Measurements from ENCODE around the gene CCDC9B.

The CCDC9B gene

DNA sequence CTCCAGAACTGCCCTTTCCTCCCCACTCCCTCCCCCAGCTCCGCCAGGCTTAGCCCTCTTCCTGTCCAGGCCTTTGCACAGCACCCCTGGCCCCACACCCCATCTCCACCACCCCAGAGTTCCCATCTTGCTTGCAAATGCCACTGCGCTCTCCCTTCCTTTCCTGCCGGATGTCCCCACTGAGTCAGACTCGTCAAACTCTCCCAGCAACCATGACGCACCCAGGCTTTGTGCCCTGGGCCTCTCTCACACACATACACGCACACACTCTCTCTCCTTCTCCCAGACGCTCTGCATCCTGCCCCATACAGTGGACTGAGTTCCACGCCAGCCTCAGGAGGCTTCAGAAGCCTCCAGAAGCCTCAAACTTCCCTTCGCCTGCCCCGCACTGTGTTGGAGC, 2.8 kb upstream of the CCDC9B start:
- Histone ChIP-seq H3K27ac (ENCODE audit: low read depth, low read length, severe bottlenecking) (peak overlapping the region; percentile 69), H3K36me3 (ENCODE audit: control insufficient read depth, insufficient read depth, low read length) (no peaks in the 10 kb centered on the region), H3K9me3 (ENCODE audit: control insufficient read depth, low read length) (no peaks in the 10 kb centered on the region), H3K4me3 (ENCODE audit: extremely low read depth, insufficient read depth, low read length, poor library complexity, severe bottlenecking) (no peak overlapping the region), H3K4me1 (ENCODE audit: control insufficient read depth, insufficient read depth, low read length, poor library complexity, severe bottlenecking) (peaks cover 44% of the 10 kb centered on the region)
- 76 to 84% methylated on average over 9 to 10 of the region's 10 CpGs for WGBS, 2 experiments (ENCODE audit: insufficient coverage in 2 of 2)

DNA sequence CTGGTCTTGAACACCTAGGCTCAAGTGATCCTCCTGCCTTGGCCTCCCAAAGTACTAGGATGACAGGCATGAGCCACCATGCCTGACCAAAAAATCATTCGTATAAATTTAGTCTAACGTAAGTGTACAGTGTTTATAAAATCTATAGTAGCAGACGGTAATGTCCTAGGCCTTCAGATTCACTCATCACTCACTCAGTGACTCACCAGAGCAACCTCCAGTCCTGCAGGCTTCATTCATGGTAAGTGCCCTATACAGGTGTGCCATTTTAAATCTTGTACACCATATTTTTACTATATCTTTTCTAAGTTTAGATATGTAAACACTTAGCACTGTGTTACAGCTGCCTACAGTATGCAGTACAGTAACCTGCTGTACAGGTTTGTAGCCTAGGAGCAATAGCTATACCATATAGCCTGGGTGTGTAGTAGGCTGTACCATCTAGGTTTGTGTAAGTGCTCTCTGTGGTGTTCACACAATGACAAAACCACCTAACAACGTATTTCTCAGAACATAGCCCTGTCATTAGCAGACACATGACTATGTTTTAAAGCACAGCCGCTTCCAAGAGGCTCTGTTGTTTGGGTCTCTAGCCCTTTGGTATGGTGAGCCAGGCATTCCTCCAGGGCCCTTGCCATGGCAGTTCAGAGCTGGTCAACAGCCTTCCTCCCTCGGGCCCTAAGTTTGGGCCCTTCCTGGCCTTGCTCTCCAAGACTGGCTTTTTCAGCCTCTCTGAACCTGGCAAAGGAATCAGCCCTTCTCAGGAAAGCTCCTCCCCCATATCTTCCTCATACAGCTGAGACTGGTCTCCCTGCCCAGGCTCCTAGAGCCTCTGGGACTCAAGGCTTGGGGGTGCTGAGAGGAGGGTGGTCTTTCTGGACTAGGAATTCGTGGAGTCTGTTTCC, 1.9 kb upstream of the CCDC9B start:
- Histone ChIP-seq H3K9me3 (ENCODE audit: control insufficient read depth, low read length) (no peaks in the 10 kb centered on the region), H3K27ac (ENCODE audit: low read depth, low read length, severe bottlenecking) (peak overlapping the region; percentile 69), H3K4me1 (ENCODE audit: control insufficient read depth, insufficient read depth, low read length, poor library complexity, severe bottlenecking) (peaks cover 48% of the 10 kb centered on the region), H3K4me3 (ENCODE audit: extremely low read depth, insufficient read depth, low read length, poor library complexity, severe bottlenecking) (no peak overlapping the region), H3K36me3 (ENCODE audit: control insufficient read depth, insufficient read depth, low read length) (no peaks in the 10 kb centered on the region)
- WGBS, 2 experiments (ENCODE audit: insufficient coverage in 2 of 2): 76 to 89% methylated on average over 2 to 3 of the region's 7 CpGs

DNA sequence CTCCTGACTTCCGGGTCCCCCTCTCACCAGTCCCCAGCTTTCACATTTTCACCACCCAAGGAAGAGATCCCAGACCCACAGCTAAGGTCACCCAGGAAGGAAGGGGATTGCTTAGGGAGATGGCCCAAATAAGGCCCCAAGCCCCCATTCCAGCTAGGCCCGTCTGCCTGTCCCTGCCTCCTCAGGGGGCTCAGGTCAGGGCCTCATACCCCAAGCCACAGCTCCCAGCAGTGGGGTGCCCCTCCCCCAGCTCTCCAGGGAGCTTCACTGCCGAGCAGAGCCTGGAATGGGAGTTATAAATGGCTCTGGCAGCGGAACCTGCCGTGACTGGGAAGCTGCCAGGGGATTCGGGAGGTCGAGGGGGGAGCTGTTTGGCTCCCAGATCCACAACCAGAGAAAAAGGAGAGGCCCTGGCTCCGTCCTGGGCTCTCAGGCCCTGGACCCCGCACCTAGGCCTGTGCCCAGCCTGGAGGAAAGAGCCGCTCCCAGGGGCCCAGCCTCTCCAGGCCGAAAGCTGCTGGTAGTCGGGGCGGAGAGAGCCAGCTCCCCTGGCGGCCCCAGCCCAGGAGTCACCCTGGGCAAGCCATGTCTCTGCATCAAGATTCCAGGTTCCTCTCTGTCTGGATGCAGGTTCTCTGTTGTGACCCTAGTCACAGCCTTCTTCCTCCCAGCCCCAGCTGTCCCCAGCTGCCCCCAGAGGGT, 550 bp downstream of the CCDC9B start:
- Histone ChIP-seq H3K9me3 (ENCODE audit: control insufficient read depth, low read length) (no peaks in the 10 kb centered on the region), H3K4me1 (ENCODE audit: control insufficient read depth, insufficient read depth, low read length, poor library complexity, severe bottlenecking) (peaks cover 52% of the 10 kb centered on the region), H3K36me3 (ENCODE audit: control insufficient read depth, insufficient read depth, low read length) (no peaks in the 10 kb centered on the region), H3K27ac (ENCODE audit: low read depth, low read length, severe bottlenecking) (peak overlapping the region; percentile 57), H3K4me3 (ENCODE audit: extremely low read depth, insufficient read depth, low read length, poor library complexity, severe bottlenecking) (no peak overlapping the region)
- 71 to 78% methylated on average over 13 of the region's 14 CpGs for WGBS, 2 experiments (ENCODE audit: insufficient coverage in 2 of 2)

DNA sequence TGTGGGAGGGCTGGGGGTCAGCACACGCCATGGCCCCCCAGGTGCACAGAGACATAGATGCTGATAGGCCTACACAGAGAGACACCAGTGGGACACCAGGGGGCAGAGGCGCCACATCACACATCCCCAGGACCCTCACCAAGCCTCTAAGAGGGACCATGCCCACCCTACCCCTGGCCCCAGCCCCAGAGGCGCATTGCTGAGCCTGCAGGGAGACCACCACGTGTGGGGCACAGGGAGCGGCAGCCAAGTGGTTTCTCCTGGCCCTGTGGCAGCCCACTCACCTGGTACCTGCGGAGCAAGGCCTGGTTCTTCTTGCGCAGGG, 1.2 kb downstream of the CCDC9B start:
- no peaks in the 10 kb centered on the region for H3K36me3 ChIP-seq (ENCODE audit: control insufficient read depth, insufficient read depth, low read length)
- H3K27ac ChIP-seq (ENCODE audit: low read depth, low read length, severe bottlenecking): peak overlapping the region; percentile 71
- WGBS, 2 experiments (ENCODE audit: insufficient coverage in 2 of 2): 89 to 91% methylated on average over 5 to 7 of the region's 7 CpGs
- H3K4me1 ChIP-seq (ENCODE audit: control insufficient read depth, insufficient read depth, low read length, poor library complexity, severe bottlenecking): peaks cover 58% of the 10 kb centered on the region
- no peaks in the 10 kb centered on the region for H3K9me3 ChIP-seq (ENCODE audit: control insufficient read depth, low read length)
- H3K4me3 ChIP-seq (ENCODE audit: extremely low read depth, insufficient read depth, low read length, poor library complexity, severe bottlenecking): no peak overlapping the region

DNA sequence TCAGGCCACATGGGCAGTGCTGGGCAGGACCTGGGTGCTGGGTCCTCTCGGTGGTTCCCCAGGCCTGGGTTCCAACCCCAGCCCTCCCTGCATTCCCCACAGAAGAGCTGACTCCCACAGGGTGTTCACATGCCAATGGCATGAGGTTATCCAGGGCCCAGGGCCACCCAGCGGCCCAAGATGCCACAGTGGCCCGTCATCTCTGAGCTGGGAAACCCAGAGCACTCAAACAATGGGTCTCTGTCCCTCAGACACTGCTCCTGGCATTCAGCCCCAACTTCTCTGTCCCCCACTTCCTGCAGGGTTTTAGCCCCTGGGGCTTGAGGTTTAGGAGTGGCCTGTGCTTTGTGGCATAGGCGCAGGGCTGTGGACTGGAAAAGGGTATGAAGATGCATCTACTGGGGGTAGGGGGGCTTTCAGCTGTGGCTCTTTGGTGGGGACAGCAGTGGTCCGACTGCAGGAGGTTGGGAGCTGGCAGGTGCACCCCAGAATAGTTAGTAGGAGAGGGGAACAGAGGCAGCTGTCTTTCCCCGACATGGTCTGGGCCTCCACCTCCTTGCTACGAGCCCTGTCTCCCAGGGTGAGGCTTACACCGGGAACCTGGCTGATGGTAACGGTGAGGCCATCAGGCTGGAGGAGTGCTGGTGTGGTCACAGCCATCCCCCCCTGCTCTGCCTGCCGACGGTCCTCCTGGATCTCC, 1.7 kb downstream of the CCDC9B start:
- Histone ChIP-seq H3K4me3 (ENCODE audit: extremely low read depth, insufficient read depth, low read length, poor library complexity, severe bottlenecking) (no peak overlapping the region), H3K27ac (ENCODE audit: low read depth, low read length, severe bottlenecking) (peak overlapping the region; percentile 71), H3K9me3 (ENCODE audit: control insufficient read depth, low read length) (no peaks in the 10 kb centered on the region), H3K36me3 (ENCODE audit: control insufficient read depth, insufficient read depth, low read length) (no peaks in the 10 kb centered on the region), H3K4me1 (ENCODE audit: control insufficient read depth, insufficient read depth, low read length, poor library complexity, severe bottlenecking) (peaks cover 62% of the 10 kb centered on the region)
- 87 to 94% methylated on average over 7 to 11 of the region's 11 CpGs for WGBS, 2 experiments (ENCODE audit: insufficient coverage in 2 of 2)

DNA sequence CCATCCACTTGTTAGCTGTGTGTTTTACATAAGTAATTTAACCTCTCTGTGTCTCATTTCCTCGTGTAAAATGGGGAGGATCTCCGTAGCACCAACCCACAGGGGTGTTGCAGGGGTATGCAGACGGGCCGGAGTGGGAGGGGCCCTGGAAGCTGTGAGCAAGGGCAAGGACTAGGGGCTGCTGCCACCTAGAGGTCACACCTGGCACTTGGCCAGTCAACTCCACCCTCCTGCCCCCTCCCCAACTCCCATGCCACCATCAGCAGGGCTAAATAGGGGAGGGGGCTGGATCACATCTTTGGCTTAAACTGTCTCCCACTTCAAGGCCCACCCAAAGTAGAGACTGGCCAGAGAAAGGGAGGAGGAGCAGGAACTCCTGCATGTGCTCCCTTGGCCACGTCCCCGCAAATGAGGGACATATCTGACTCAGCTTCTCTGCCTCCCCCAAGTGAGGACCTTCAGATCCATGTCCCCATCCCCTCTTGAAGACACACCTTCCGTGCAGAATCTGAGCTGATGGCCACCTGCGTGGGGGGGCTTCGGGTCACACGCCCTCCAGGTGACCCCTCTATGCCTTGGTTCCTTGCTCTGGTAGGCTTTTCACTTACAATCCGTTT, 2.6 kb downstream of the CCDC9B start:
- H3K36me3 ChIP-seq (ENCODE audit: control insufficient read depth, insufficient read depth, low read length): no peaks in the 10 kb centered on the region
- peak overlapping the region; percentile 71 for H3K27ac ChIP-seq (ENCODE audit: low read depth, low read length, severe bottlenecking)
- WGBS, 2 experiments (ENCODE audit: insufficient coverage in 2 of 2): 0 to 37% methylated on average over 2 to 11 of the region's 11 CpGs
- no peaks in the 10 kb centered on the region for H3K9me3 ChIP-seq (ENCODE audit: control insufficient read depth, low read length)
- H3K4me3 ChIP-seq (ENCODE audit: extremely low read depth, insufficient read depth, low read length, poor library complexity, severe bottlenecking): no peak overlapping the region
- peaks cover 63% of the 10 kb centered on the region for H3K4me1 ChIP-seq (ENCODE audit: control insufficient read depth, insufficient read depth, low read length, poor library complexity, severe bottlenecking)

DNA sequence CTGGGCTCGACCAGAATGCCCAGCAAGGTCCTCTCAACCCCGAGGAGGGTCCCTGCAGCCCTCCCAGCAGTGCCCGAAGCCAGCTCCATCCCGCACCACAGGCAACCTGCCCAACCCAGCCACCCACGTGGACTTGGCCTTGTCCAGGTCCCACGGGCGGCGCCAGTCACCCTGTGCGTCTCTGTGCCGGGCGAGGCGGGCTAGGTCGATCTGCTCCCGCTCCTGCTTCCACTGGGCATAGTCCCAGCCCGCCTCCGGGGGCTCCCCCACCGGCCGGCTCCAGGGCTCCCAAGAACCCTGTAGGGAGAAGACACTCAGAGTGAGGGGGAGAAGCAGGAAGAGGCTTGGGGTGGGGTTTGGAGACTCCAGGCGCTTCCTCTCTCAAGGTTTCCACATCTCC, 3.1 kb downstream of the CCDC9B start:
- WGBS, 2 experiments (ENCODE audit: insufficient coverage in 2 of 2): 61 to 79% methylated on average over 5 to 6 of the region's 19 CpGs
- H3K4me1 ChIP-seq (ENCODE audit: control insufficient read depth, insufficient read depth, low read length, poor library complexity, severe bottlenecking): peaks cover 61% of the 10 kb centered on the region
- H3K36me3 ChIP-seq (ENCODE audit: control insufficient read depth, insufficient read depth, low read length): no peaks in the 10 kb centered on the region
- H3K9me3 ChIP-seq (ENCODE audit: control insufficient read depth, low read length): no peaks in the 10 kb centered on the region
- H3K4me3 ChIP-seq (ENCODE audit: extremely low read depth, insufficient read depth, low read length, poor library complexity, severe bottlenecking): no peak overlapping the region
- no peak overlapping the region for H3K27ac ChIP-seq (ENCODE audit: low read depth, low read length, severe bottlenecking)

DNA sequence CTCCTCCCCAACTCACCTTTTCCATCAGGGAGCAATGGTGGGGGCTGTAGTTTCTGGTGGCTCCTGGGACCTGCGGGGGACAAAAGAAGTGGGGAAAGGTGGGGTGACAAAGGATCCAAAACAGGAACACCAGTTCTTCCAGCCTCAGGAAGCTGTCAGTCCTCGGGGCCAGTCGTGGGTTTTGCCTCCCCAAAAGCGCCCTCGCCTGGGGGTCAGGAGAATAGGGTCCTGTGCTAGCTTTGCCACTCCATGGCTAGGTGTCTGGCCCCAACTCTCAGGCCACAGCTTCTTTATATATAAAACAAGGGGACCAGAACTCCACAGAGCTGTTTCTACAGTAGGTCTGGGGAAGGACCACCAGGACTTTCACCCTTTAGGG, 4.0 kb downstream of the CCDC9B start:
- peaks cover 58% of the 10 kb centered on the region for H3K4me1 ChIP-seq (ENCODE audit: control insufficient read depth, insufficient read depth, low read length, poor library complexity, severe bottlenecking)
- peaks cover 8% of the 10 kb centered on the region for H3K36me3 ChIP-seq (ENCODE audit: control insufficient read depth, insufficient read depth, low read length)
- no peaks in the 10 kb centered on the region for H3K9me3 ChIP-seq (ENCODE audit: control insufficient read depth, low read length)
- no peak overlapping the region for H3K4me3 ChIP-seq (ENCODE audit: extremely low read depth, insufficient read depth, low read length, poor library complexity, severe bottlenecking)
- H3K27ac ChIP-seq (ENCODE audit: low read depth, low read length, severe bottlenecking): no peak overlapping the region
- WGBS, 2 experiments (ENCODE audit: insufficient coverage in 2 of 2): 29 to 45% methylated on average over 1 to 2 of the region's 5 CpGs

DNA sequence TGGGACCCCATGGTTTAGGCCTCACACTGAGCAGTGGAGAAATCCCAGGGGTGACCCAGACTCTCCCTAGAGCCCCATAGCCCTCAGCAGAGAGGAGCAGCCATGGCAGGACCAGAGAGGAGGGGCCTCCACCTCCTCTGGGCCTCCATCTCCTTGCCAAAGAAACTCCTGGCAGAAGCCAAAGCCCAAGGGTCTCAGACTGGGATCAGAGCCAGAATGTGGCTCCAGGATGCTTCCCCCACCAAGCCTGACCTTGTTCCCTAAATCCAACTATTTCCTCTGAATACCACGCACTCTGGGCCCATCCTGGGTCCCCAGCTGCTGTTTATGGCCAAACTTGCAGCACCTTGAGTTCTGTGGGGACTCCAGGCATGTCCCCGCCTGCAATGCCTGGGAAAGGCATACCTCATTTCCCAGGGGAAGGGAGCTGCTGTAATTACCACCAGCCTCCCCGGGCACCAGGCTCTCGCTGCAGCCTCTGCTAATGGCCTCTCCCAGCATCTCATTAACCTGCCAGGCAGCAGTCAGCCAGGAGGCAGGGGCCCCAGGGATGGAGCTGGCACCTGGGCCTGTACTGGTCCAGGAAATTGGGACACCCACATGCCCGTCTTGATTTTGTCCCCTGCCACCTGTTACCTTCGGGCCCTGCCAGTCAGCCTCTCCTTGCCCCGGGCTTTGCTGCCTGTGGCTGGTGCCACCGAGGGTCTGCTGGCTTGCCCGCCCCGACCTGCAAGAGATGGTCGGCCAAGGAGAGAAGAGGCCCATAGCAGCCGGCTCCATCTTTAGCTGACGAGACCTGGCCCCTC, 4.6 kb downstream of the CCDC9B start:
- H3K27ac ChIP-seq (ENCODE audit: low read depth, low read length, severe bottlenecking): no peak overlapping the region
- no peaks in the 10 kb centered on the region for H3K9me3 ChIP-seq (ENCODE audit: control insufficient read depth, low read length)
- H3K4me1 ChIP-seq (ENCODE audit: control insufficient read depth, insufficient read depth, low read length, poor library complexity, severe bottlenecking): peaks cover 57% of the 10 kb centered on the region
- H3K36me3 ChIP-seq (ENCODE audit: control insufficient read depth, insufficient read depth, low read length): peaks cover 11% of the 10 kb centered on the region
- WGBS, 2 experiments (ENCODE audit: insufficient coverage in 2 of 2): 89% methylated on average over 6 to 9 of the region's 13 CpGs
- no peak overlapping the region for H3K4me3 ChIP-seq (ENCODE audit: extremely low read depth, insufficient read depth, low read length, poor library complexity, severe bottlenecking)
